ENCODE measurements around the gene STK4.

- TF ChIP-seq SPI1 (IDR thresholded peaks at IDR 0.05; ENCODE audit: low read depth, low read length), result no peak
- no peak for TF ChIP-seq POLR2A (IDR thresholded peaks at IDR 0.05; ENCODE audit: low read depth, low read length)
- TF ChIP-seq POLR2AphosphoS5 (IDR thresholded peaks at IDR 0.05; ENCODE audit: low read depth, low read length), result no peak
- TF ChIP-seq TAF1 (IDR thresholded peaks at IDR 0.05; ENCODE audit: low read depth, low read length), result no peak
- TF ChIP-seq POU2F2 (IDR thresholded peaks at IDR 0.05; ENCODE audit: low read depth, low read length), result no peak
Measured at GRCh38 chr20:45039475-45039820, 73.1 kb downstream of the STK4 start.
